ENCODE data around the gene MYRIP. TPM values are rescaled to one million over a fixed set of nuclear protein-coding genes. Genes with fewer than 3 reads are reported as not detected.

The MYRIP gene
- total RNA-seq, 4 donors from 2014 or later: 2.4 to 9.8 (median 4.4) TPM

DNA sequence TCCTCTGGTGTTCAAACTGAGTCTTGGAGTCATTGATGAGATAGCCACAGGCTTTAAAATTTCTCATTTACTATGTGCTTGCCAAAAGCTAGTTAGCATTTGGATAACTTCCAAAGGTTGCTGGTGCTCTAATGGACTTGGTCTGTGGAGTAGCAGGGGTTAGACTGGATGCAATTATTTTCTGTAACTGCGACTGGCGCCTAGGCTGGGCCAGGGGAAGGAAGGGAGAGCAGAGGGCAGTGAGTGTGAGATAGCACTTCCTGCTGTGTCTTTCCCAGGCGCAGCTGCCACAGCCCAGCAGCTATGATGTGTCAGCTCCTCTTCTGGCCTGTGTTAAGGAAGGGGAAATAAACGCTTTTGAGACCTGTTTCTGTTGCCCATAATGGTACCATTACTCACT is 98.6 kb downstream of the MYRIP start:
- TF ChIP-seq, protein P1, sequence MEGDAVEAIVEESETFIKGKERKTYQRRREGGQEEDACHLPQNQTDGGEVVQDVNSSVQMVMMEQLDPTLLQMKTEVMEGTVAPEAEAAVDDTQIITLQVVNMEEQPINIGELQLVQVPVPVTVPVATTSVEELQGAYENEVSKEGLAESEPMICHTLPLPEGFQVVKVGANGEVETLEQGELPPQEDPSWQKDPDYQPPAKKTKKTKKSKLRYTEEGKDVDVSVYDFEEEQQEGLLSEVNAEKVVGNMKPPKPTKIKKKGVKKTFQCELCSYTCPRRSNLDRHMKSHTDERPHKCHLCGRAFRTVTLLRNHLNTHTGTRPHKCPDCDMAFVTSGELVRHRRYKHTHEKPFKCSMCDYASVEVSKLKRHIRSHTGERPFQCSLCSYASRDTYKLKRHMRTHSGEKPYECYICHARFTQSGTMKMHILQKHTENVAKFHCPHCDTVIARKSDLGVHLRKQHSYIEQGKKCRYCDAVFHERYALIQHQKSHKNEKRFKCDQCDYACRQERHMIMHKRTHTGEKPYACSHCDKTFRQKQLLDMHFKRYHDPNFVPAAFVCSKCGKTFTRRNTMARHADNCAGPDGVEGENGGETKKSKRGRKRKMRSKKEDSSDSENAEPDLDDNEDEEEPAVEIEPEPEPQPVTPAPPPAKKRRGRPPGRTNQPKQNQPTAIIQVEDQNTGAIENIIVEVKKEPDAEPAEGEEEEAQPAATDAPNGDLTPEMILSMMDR (IDR thresholded peaks at IDR 0.05; ENCODE audit: low read depth): no peak

DNA sequence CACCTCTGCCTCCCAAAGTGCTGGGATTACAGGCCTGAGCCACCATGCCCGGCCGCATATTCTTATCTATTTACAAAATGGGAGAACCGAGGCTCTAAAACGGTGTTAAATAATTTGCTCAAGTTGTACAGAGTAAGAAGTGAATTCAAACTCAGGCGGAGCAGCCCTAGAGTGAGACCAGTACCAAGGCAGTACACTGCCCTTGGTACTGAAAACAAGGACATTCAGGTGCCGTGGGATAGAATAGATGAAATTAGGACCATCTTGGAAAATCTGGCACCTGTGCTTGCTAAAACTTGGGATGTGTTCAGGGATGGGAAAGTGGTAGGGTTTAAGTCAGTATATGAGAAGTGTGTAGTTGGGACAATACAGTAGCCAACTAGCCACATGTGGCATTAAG is 100.7 kb downstream of the MYRIP start:
- TF ChIP-seq, protein P1 (IDR thresholded peaks at IDR 0.05; ENCODE audit: low read depth): no peak

GRCh38 chr3:39910826-39911464 is 101.5 kb downstream of the MYRIP start:
- TF ChIP-seq, protein P1 (IDR thresholded peaks at IDR 0.05; ENCODE audit: low read depth): no peak

GRCh38 chr3:39911465-39912309 is 102.3 kb downstream of the MYRIP start:
- TF ChIP-seq, protein P1 (IDR thresholded peaks at IDR 0.05; ENCODE audit: low read depth): no peak

- TF ChIP-seq, protein P1 (IDR thresholded peaks at IDR 0.05; ENCODE audit: low read depth): no peak
Observed at GRCh38 chr3:39915027-39915426, 105.6 kb downstream of the MYRIP start.

DNA sequence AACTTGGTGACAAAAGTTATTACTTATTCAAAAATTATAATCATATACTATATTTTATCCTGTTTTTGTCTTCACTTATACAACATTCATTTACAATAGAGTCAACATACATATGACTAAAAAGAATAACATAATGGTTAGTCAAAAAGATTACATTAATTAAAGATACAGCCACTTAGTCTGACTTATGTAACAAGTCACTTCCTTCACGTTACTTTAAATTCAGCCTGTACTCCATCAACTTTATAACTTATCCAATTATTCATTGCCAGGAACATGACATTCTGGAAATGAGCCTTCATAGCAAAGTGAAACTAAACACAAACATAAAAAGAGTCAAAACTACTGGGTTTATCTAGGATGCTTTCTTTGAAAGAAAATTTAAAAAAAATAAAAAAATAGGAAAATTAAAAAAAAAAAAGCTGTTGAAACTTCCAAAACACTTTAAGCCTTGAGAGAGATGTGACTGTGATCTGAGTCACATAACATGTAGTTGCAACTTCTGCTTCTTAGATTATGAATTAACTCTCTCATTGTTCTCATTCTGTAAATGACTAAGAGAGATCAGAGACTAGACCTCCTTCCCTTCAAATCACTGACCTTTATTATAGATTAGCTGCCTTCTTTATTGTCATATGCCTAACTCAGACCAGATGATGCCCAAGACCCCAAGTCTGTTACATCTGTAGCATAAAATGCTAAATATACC is 107.8 kb downstream of the MYRIP start:
- TF ChIP-seq, protein P1 (IDR thresholded peaks at IDR 0.05; ENCODE audit: low read depth): no peak

DNA sequence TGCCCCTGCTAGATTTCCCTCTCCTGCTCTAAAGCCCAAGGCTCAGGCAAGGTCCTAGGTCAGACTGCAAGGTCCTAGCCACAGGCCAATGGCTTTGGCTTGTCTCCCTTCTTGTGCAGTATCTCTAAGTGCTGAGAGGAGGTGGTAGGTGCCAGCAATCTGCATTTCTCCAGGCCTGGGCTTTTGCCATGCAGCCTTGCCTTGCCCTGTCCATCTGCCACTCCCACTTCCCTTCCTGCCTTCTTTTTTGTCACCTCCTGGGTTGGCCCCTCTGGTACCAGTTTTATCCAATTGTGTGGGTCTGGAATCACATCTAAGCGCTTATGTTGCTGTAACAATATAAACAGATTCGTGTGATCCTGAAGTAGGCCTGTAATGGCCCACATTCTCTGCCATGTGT is 109.9 kb downstream of the MYRIP start:
- TF ChIP-seq, protein P1 (IDR thresholded peaks at IDR 0.05; ENCODE audit: low read depth): no peak
